ENCODE measurements around the gene GSK3A. TPM values are rescaled to one million over a fixed set of nuclear protein-coding genes. Genes with fewer than 3 reads are reported as not detected.

The GSK3A gene
- total RNA-seq, 1 donor from 2014 or later: 52.3 TPM

- H3K9me3 Mint-ChIP-seq (ENCODE audit: unreplicated experiment): no peaks in the 10 kb centered on the region
- no peak overlapping the region for H3K4me3 Mint-ChIP-seq (ENCODE audit: unreplicated experiment)
- peak overlapping the region; percentile 47 for H3K27ac Mint-ChIP-seq (ENCODE audit: unreplicated experiment)
- H3K27me3 Mint-ChIP-seq (ENCODE audit: unreplicated experiment): no peaks in the 10 kb centered on the region
- peaks cover 37% of the 10 kb centered on the region for H3K36me3 Mint-ChIP-seq (ENCODE audit: unreplicated experiment)
- peaks cover 7% of the 10 kb centered on the region for H3K4me1 Mint-ChIP-seq (ENCODE audit: unreplicated experiment)
- DNase-seq (ENCODE audit: extremely low spot score, unreplicated experiment): no peak
- TF ChIP-seq CTCF (IDR thresholded peaks at IDR 0.05): no peak
These were observed 13.0 kb downstream of the GSK3A start for GRCh38 chr19:42229301-42229854.

GRCh38 chr19:42228641-42229040 lies 13.8 kb downstream of the GSK3A start:
- no peak overlapping the region for H3K4me3 Mint-ChIP-seq (ENCODE audit: unreplicated experiment)
- H3K27ac Mint-ChIP-seq (ENCODE audit: unreplicated experiment): no peak overlapping the region
- H3K4me1 Mint-ChIP-seq (ENCODE audit: unreplicated experiment): peaks cover 4% of the 10 kb centered on the region
- H3K36me3 Mint-ChIP-seq (ENCODE audit: unreplicated experiment): peaks cover 31% of the 10 kb centered on the region
- TF ChIP-seq CTCF (IDR thresholded peaks at IDR 0.05): no peak
- no peak for DNase-seq (ENCODE audit: extremely low spot score, unreplicated experiment)
- H3K27me3 Mint-ChIP-seq (ENCODE audit: unreplicated experiment): no peaks in the 10 kb centered on the region
- H3K9me3 Mint-ChIP-seq (ENCODE audit: unreplicated experiment): no peaks in the 10 kb centered on the region

- Mint-ChIP-seq H3K27ac (ENCODE audit: unreplicated experiment) (no peak overlapping the region), H3K27me3 (ENCODE audit: unreplicated experiment) (no peaks in the 10 kb centered on the region), H3K9me3 (ENCODE audit: unreplicated experiment) (no peaks in the 10 kb centered on the region), H3K4me1 (ENCODE audit: unreplicated experiment) (no peaks in the 10 kb centered on the region), H3K4me3 (ENCODE audit: unreplicated experiment) (no peak overlapping the region), H3K36me3 (ENCODE audit: unreplicated experiment) (peaks cover 25% of the 10 kb centered on the region)
- no peak for DNase-seq (ENCODE audit: extremely low spot score, unreplicated experiment)
- TF ChIP-seq CTCF (IDR thresholded peaks at IDR 0.05): no peak
These were observed 15.5 kb downstream of the GSK3A start for GRCh38 chr19:42226886-42227285.

- H3K27ac Mint-ChIP-seq (ENCODE audit: unreplicated experiment): no peak overlapping the region
- TF ChIP-seq CTCF (IDR thresholded peaks at IDR 0.05): no peak
- peaks cover 20% of the 10 kb centered on the region for H3K36me3 Mint-ChIP-seq (ENCODE audit: unreplicated experiment)
- no peaks in the 10 kb centered on the region for H3K27me3 Mint-ChIP-seq (ENCODE audit: unreplicated experiment)
- H3K4me3 Mint-ChIP-seq (ENCODE audit: unreplicated experiment): no peak overlapping the region
- DNase-seq (ENCODE audit: extremely low spot score, unreplicated experiment): no peak
- peaks cover 5% of the 10 kb centered on the region for H3K4me1 Mint-ChIP-seq (ENCODE audit: unreplicated experiment)
- H3K9me3 Mint-ChIP-seq (ENCODE audit: unreplicated experiment): no peaks in the 10 kb centered on the region
These were observed 16.6 kb downstream of the GSK3A start for GRCh38 chr19:42225718-42226292.

GRCh38 chr19:42224940-42225717 lies 17.3 kb downstream of the GSK3A start:
- Mint-ChIP-seq H3K4me3 (ENCODE audit: unreplicated experiment) (no peak overlapping the region), H3K27ac (ENCODE audit: unreplicated experiment) (no peak overlapping the region), H3K36me3 (ENCODE audit: unreplicated experiment) (peaks cover 20% of the 10 kb centered on the region), H3K27me3 (ENCODE audit: unreplicated experiment) (no peaks in the 10 kb centered on the region), H3K4me1 (ENCODE audit: unreplicated experiment) (peaks cover 12% of the 10 kb centered on the region), H3K9me3 (ENCODE audit: unreplicated experiment) (no peaks in the 10 kb centered on the region)
- DNase-seq (ENCODE audit: extremely low spot score, unreplicated experiment): no peak
- TF ChIP-seq CTCF (IDR thresholded peaks at IDR 0.05): no peak

All from osteocyte (in vitro differentiated cells).